Measurements from ENCODE around the gene MGST3.

DNA sequence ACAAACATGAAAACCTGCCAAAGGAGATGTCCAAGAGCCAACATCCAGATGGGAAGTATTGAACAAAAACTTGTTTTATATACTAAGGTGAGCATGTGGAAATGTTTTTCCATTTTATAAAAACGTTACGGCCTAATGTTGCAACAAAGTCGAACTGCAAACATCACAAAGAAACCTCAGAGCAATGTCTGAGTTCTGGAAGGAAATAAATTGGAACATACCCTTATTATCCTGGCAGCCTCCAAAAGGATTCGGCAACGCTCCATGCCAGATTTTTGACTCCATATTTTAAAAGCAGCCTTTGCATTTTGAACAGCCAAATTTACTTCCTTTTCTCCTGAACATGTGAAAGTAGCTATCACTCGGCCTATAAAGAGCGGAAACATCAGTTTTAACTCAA, 64.0 kb downstream of the MGST3 start:
- TF ChIP-seq POLR2AphosphoS5 (IDR thresholded peaks at IDR 0.05; ENCODE audit: low read depth, low read length) (no peak), REST (IDR thresholded peaks at IDR 0.05; ENCODE audit: insufficient read depth in 1 of 2, low read depth in 2 of 2, low read length in 2 of 2) (no peak), SIN3A (IDR thresholded peaks at IDR 0.05; ENCODE audit: borderline replicate concordance, insufficient read depth, low read length) (no peak)

Data from PFSK-1 (cell line).